GM18526 (cell line): Measurements from ENCODE around the gene TRIM40.

Experiments
- POLR2A ChIP-seq: IDR thresholded peaks from 3 replicates; pipeline ENCODE4 v1.6.1; 2011; ENCODE audit not compliant: insufficient read length; ENCODE audit errors: extremely low read depth

The TRIM40 gene

DNA sequence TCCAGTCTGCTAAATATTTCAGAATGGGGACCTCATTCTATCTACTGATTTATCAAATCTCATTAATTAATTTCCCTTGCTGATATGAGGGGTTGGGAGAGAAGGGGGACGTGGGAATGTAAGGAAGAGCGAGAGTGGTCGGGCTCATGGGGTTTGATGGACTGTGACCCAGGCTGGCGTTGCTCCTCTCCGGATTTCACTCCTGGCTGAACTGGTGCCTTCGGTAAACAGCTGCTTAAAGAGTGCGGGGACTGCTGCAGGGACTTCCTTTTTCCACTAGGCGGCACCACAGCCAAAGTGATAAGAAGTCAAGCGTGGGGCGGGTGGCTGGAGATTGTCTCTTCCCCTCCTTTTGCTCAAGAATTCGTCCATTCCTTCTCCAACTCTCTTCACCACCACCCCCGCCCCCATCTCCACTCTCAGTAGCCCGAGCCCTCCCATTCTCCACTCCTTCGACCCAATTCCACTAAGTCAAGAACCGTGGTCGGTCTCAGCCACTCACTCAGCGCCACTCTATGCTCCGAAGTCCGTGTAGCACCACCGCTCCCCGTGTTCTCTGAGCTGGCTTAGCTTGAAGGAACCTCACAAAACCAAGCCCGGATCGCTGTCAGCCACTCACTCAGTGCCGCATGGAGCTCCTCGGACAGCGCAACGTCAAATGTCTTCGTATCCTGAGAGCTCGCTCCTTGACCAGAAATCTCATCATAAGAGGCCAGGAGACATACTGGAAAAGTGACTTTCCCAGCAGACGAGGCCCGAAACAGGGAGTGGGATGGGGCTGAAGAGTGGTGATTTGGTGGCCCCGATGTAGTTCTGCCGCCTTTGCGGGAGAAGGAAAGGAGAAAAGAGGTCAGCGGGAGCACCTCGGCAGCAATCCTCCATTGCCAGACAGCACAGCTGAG is 32.7 kb upstream of the TRIM40 start:
- no peak for TF ChIP-seq POLR2A

DNA sequence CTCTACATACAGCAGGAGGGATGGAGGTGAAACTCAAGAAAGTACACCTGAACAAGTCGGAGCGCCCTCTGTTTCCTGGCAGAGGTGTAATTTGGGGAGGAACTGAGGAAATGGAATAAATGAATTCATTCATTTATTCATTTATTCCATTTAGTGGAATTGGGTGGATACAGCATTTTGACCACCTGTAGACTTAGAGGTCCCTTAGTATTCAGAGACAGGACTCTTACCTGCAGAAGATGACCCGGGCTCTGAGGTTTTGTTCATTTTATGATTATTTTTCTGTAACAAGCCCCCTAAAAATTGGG is 32.1 kb upstream of the TRIM40 start:
- no peak for TF ChIP-seq POLR2A

DNA sequence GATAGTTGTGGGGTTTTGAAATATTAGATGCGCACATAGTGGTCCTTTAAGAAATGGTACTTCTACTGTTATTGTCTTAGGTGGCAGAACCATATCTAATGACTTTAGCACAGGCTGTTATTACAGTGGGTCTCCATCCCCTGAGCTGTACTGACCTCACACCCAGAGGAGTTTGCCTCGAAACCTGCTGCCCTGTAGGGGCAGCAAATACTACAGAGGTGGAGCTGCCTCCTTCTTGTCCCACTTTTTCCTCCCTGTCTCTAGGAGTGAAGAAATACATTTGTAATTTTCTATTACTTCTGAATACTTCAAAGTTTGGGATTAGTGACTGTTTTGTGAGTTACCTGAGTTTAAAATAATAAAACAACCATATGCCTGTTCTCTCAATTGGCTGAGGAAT is 31.3 kb upstream of the TRIM40 start:
- TF ChIP-seq POLR2A = no peak

DNA sequence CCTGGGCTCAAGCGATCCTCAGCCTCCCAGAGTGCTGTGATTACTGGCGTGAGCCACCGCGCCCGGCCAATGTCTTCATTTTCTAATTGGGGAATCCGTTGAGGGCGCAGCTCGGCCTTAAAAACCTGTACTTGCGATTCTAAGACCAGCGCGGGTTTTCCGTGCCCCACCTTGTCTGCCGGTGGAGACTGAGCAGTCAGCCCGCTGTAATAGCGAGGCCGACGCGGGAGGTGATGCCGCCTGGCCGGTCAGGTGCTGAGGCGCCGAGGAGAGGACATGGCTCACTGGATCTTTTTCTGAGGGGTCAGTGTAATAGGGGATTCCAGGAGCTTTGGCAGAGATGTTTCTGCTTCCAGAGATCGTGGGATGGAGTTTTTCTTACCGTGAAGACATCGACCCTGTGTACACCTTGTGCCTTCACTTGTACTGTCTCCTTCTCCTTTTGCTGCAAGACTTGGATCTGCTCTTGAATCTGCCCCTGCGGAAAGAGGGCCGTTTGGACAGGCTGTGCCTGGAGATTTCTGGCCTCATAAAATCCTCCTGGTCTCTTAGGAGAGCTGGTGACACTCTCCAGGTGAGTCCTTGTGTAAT is 24.6 kb upstream of the TRIM40 start:
- TF ChIP-seq POLR2A = no peak

DNA sequence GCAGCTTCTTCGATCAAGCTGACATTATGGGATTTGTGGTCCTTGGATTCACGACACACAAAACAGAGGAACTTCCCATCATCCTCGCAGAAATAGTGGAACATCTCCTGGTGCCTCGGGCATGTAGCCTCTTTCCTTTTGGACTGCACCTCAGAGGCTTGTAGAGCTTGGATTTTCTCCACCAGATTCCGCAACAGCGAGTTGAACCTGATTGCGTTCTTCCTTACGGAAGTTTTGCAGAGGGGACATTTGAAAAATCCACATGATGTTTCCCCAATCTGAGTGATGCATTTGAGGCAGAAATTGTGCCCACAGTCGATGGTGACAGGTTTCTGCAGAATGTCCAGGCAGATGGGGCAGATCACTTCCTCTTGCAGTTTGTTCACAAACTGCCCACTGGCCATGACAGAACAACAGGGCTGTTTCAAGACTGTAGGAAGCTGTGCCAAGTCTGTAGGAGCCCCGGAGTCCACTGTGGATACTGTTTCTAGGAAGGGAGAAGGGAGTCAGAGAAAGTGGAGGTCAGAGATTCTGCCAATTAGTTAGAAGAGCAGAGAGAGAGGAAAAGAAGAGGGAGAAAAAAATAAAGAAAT is 23.4 kb upstream of the TRIM40 start:
- TF ChIP-seq POLR2A = no peak

DNA sequence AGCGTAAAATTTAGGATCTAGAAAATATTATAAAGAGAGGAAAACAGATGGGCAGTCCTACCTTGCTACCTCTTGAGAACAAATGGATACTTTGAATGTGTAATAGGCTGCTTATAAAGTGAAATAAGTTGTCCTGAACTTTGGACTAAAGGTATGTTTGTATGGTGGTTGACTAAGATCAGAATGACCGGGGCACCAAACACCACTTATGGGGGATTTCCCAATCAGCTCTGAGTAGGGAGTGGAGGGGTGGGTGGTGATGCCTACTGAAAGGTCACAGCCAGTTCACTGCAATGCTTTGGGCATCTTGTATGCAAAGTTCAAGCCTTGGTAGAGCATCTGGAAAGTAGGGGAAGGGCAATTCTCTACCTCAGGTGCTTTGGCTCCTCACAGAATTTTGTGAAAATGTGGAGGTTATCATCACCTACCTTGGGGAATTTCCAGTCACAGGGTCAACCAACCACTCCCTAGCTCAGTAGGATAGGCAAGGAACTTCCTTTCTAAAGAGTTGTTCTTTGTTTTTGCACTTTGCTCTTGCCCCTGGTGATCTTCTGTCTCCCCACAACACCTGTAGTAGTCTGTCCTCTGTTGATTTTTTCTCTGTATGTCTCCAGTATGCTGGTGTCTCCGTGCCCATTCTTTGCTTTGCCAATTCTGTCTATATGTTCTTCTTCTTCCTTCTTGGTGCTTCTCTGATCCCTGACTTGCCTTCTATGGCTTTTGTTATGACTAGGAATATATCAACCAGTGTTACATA is 22.8 kb upstream of the TRIM40 start, which contains the start of gene TRIM31:
TSS of gene TRIM31 (minus strand) at position 88 of the 757 bp plus-strand sequence. CDS start 285 bp downstream, outside the sequence.
- no peak for TF ChIP-seq POLR2A

DNA sequence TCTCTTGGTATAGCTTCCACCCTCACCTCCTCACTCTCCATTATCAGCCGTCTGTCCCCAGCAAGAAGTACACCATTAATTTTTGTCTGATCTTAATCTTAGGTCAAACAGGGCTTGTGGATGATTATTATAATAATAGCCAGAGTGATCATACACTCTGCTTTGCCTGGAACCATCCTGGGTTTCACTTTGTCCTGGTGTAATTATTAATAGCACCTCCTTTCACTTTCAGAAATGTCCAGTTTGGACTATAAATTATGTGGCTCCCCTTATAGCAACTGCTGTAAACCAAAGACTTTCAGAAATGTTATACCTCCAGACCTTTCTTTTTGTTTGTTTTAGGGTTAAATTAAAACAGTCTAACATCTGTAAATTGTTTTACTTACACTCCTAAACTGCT is 22.1 kb upstream of the TRIM40 start:
- TF ChIP-seq POLR2A = no peak

DNA sequence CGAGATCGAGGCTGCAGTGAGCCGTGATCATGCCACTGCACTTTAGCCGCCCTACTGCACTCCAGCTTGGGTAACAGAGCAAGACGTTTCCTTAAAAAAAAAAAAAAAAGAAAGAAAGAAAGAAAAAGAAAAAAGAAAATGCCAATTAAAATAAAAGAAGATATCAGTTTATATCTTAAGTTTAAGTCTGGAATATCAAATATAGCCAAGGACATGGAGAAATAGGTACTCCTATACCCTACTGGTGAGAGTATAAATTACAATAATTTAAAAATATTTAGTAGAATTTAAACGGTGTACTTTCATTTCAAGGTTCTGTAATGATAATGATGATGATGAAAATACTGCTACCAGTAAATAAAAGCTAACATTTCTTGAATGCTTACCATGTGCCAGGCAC is 19.2 kb upstream of the TRIM40 start:
- no peak for TF ChIP-seq POLR2A

DNA sequence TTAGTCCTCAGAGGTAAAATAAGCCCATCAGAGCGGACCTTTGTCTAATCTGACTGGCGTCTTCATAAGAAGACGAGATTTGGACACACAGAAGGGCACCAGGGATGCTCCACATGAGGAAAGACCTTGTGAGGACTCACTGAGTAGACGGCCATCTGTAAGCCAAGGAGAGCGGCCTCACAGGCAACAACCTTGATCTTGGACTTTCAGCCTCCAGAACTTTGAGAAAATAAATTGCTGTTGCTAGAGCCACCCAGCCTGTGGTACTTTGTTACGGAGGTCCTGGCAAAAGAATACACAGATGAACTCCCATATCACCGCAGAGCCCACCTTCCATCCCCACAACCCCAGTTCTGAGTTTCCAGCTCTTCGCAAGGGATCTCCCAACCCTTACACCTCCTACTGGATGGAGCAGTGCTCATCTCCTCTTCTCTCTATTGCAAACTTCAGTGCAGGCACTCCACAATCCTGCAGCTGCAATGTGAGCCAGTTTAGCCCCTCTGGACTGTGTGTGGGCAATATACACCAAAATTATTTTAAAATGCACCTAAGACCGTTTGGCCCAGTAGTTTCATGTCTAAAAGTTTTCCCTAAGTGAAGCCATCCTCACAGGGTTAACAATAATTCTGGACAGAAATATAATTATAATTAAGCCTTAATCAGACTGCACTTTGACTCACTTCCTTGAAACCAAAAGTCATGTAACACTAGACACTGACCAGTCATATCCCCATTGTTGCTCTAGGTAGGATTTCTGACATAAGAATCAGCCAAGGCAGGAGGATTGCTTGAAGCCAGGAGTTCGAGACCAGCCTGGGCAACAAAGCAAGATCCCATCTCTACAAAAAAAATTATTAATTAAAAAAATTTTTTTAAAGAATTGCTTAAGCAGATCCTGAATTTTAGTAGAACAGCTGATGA is 14.2 kb upstream of the TRIM40 start:
- no peak for TF ChIP-seq POLR2A

DNA sequence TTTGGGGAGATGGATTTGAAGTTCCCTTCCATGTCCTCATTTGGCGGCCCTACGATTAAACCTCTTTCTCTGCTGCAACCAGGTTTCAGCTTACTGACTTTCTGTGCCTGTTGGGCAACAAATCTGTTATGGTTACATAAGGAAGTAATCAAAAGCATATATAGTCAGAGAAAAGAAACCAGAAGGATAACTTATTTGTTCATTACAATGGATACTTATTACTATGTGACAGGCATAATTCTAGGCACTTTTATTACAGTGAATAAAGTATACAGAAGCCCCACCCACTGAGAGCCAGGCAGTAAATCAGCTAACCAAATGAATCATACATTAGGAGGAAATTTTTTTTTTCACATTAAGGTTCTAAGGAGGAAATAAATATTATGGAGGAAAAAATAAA is 13.4 kb upstream of the TRIM40 start:
- TF ChIP-seq POLR2A = no peak

DNA sequence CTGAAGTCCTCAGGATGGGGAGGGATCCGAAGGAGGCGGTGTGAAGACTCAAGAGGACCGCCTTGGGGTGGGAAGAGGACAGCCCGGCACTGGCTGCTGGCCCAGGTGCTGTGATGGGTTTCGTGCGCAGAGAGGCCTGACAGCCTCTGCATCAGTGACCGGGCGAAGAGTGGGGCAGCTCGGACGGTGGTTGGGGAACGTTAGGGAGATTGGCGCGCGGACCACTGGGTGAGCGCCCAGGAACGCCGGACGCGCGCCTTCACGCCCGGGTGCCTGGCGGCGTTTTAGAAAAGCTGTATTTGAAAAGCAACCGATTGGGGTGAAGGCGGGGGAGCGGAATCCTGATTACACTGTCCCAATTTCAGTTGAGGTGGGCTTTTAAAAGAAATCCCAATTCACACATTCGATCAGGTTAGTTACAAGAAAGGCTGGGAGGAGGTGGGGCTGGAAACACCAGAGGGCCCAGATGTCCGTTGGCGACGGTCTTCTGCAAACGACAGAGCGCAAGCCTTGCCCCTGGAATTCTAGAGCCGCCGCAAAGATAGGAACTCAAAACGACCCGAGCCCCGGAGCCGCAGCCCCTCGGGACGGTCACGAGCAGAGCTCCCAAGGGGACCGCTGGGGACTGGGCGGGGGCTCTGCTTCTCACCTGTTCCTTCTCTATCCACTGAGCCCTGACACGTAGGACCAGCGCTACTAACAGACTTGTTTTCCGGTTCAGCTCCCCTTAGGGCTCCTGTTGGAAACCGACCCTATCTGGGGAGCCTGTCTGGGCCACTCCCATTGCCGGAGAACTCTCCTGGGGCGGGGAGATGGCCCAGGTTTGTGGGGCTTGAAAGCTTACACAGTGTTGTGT is 8.5 kb upstream of the TRIM40 start:
- no peak for TF ChIP-seq POLR2A

DNA sequence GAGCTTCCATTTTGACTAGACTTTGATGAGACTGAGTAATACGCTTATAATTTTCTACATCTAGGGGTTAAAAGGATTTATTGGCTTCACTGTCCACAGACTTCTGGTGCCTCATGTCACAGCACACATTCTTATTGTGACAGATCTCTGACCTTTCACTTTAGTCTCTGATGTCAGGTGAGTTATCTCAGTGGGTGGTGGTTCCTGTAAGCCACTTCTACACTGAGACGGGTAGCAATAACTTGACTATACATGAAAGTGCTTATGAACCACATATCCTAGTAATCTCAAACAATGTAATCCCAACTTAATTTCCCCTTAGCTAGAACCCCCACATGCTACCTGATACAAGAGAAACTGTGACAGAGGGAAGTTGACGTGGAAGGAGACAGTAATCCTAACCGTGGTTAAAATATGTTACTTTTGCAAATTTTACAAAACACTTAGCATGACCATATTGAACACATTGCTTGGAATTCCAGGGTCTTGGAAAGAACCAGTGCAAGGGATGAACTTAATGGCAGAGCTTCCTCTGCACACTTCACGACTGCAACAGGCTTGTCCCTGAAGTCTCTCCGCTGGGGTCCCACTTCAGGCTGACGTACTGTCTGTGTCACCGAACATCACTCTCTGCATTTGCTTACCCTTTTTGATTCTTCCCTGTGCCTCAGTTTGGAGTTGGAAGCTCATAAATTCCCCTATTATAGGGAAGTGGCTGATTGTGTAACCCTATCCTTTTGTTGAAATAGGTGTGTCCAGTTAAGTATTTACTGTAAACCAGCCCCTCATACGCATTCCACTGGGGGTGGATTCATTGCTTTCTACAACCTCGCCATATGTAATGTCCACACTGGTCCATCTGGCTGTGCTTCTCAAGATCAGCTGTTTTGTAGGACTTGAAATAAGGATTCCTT is 6.4 kb upstream of the TRIM40 start:
- TF ChIP-seq POLR2A = no peak
